Activated T-cell treated with anti-CD3 and anti-CD28 coated beads for 24 hours (primary cell): ENCODE results near the gene DLG1.
A peak's percentile ranks its signal among the peaks of the same experiment; 100 is the strongest.
"Not testable (repeated sequence)": the region's sequence is repeated elsewhere in the genome, so short reads cannot be mapped to it uniquely, and the experiment has no call there.

Experiments used
- DNase-seq: peaks from one replicate; pipeline ENCODE4 v3.0.0-alpha.2; 2020; ENCODE audit warnings: low read depth

Gene DLG1

GRCh38 chr3:197286678-197287077 lies 11.7 kb downstream of the DLG1 start:
- no peak for DNase-seq

- DNase-seq: no peak
These were observed 12.9 kb downstream of the DLG1 start for GRCh38 chr3:197285557-197285956.

GRCh38 chr3:197283045-197283444 lies 15.4 kb downstream of the DLG1 start:
- no peak for DNase-seq

GRCh38 chr3:197281849-197282248 lies 16.6 kb downstream of the DLG1 start:
- no peak for DNase-seq

GRCh38 chr3:197280156-197280555 lies 18.3 kb downstream of the DLG1 start:
- no peak for DNase-seq

- DNase-seq: no peak
These were observed 19.5 kb downstream of the DLG1 start for GRCh38 chr3:197278933-197279332.

- not testable (repeated sequence) for DNase-seq
These were observed 21.6 kb downstream of the DLG1 start for GRCh38 chr3:197276808-197277207.

- no peak for DNase-seq
These were observed 27.7 kb downstream of the DLG1 start for GRCh38 chr3:197270558-197271317.

- DNase-seq: no peak
These were observed 29.4 kb downstream of the DLG1 start for GRCh38 chr3:197269024-197269423.

- DNase-seq: no peak
These were observed 30.1 kb downstream of the DLG1 start for GRCh38 chr3:197268294-197268693.

GRCh38 chr3:197266331-197266730 lies 32.1 kb downstream of the DLG1 start:
- DNase-seq: no peak

GRCh38 chr3:197262709-197263108 lies 35.7 kb downstream of the DLG1 start:
- DNase-seq: no peak

GRCh38 chr3:197261164-197261509 lies 37.3 kb downstream of the DLG1 start:
- no peak for DNase-seq

GRCh38 chr3:197260491-197261163 lies 37.8 kb downstream of the DLG1 start:
- DNase-seq: no peak

GRCh38 chr3:197259096-197259495 lies 39.3 kb downstream of the DLG1 start:
- no peak for DNase-seq

- DNase-seq: no peak
These were observed 40.1 kb downstream of the DLG1 start for GRCh38 chr3:197258168-197258755.

- no peak for DNase-seq
These were observed 40.7 kb downstream of the DLG1 start for GRCh38 chr3:197257711-197258110.

GRCh38 chr3:197256836-197257444 lies 41.5 kb downstream of the DLG1 start:
- DNase-seq: peak; percentile 24

- DNase-seq: no peak
These were observed 42.3 kb downstream of the DLG1 start for GRCh38 chr3:197256104-197256503.

GRCh38 chr3:197253238-197253947 lies 45.0 kb downstream of the DLG1 start:
- no peak for DNase-seq

- DNase-seq: no peak
These were observed 48.9 kb downstream of the DLG1 start for GRCh38 chr3:197249542-197249941.

- DNase-seq: no peak
These were observed 50.1 kb downstream of the DLG1 start for GRCh38 chr3:197248341-197248740.
